Measurements from ENCODE around the gene ASIC2. TPM values are rescaled to one million over a fixed set of nuclear protein-coding genes. Genes with fewer than 3 reads are reported as not detected.

Gene ASIC2
- total RNA-seq, 1 donor from 2014 or later = not detected

- no peak overlapping the region for H3K27ac Mint-ChIP-seq
- H3K9me3 Mint-ChIP-seq = no peaks in the 10 kb centered on the region
- H3K4me3 Mint-ChIP-seq = no peak overlapping the region
- peak; percentile 78 for DNase-seq
- no peaks in the 10 kb centered on the region for H3K4me1 Mint-ChIP-seq
- intact Hi-C loops (cut with micrococcal nuclease) = no loop called here
- no peaks in the 10 kb centered on the region for H3K36me3 Mint-ChIP-seq (ENCODE audit: low read depth)
- peaks cover 1% of the 10 kb centered on the region for H3K27me3 Mint-ChIP-seq
Measured at GRCh38 chr17:33049781-33050414, 243.2 kb downstream of the ASIC2 start.

DNA sequence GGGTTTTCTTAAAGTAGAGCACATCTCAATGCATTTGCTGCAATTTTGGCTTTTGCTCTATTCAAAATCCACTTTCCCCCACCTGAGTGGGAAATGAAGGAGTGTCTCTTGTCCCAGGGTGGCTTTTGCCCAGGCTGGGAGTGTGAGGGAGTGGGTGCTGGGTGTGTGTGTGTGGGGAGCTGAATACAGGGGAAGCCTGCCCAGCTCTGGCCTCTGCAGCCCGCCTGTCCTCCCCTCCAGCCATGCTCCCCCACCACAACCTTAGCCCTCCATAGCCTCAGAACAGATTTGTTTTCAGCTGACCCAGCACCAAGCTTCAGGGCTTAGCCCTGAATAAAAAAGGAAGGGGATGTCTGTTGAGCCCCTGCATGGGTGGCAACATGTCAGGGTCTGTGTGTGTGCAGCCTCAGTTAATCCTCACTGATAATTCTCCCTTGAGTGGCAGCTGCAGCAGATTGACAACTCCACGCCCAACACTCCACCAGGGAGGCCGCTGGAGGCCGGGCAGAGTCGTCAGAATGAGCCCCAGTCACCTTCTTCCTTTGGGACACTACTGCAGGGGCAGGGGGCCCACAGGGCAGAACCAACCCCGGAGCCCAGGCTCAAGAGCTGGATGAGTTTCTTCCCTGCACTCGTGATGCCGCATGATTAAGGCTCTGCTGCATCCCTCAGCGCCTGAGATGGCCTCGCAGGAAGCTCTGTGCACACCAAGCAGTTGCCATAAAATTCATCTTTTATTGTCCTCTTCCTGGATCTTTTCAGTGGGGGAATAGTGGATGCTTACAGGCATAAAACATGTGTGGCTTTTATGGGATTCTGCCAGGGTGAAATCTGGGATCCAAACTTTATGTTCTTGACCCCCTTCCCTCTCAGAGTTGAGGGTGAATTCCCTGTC is 246.5 kb downstream of the ASIC2 start:
- intact Hi-C loops (cut with micrococcal nuclease) = no loop called here
- DNase-seq = no peak
- no peaks in the 10 kb centered on the region for H3K9me3 Mint-ChIP-seq
- H3K27ac Mint-ChIP-seq = no peak overlapping the region
- H3K4me1 Mint-ChIP-seq = no peaks in the 10 kb centered on the region
- H3K36me3 Mint-ChIP-seq (ENCODE audit: low read depth) = no peaks in the 10 kb centered on the region
- H3K4me3 Mint-ChIP-seq = no peak overlapping the region
- H3K27me3 Mint-ChIP-seq = no peaks in the 10 kb centered on the region

DNA sequence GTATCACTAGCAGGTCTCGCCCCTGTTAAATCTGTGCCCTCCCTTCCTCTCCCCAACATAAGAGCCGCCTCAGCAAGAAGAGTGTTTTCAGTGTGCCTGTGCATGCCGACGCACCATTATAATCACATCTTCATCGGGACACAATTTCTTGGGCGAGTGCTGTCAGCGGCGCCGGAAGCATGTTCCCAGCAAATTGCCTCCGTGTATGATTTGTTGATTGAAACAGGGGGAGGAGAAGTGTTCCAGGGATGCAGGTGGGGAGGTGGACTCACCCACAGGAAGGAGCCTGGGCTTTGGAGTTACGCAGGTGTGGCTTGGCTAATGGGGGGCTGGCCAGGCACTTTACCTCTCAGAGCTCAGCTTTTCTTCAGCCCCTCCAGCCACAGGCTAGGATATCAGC is 247.9 kb downstream of the ASIC2 start:
- H3K4me1 Mint-ChIP-seq = no peaks in the 10 kb centered on the region
- no peaks in the 10 kb centered on the region for H3K9me3 Mint-ChIP-seq
- no peaks in the 10 kb centered on the region for H3K36me3 Mint-ChIP-seq (ENCODE audit: low read depth)
- intact Hi-C loops (cut with micrococcal nuclease) = no loop called here
- H3K27me3 Mint-ChIP-seq = no peaks in the 10 kb centered on the region
- no peak overlapping the region for H3K27ac Mint-ChIP-seq
- DNase-seq = no peak
- no peak overlapping the region for H3K4me3 Mint-ChIP-seq

- Mint-ChIP-seq H3K36me3 (ENCODE audit: low read depth) (no peaks in the 10 kb centered on the region), H3K27ac (no peak overlapping the region), H3K27me3 (no peaks in the 10 kb centered on the region), H3K9me3 (no peaks in the 10 kb centered on the region), H3K4me3 (no peak overlapping the region), H3K4me1 (no peaks in the 10 kb centered on the region)
- DNase-seq = no peak
- intact Hi-C loops (cut with micrococcal nuclease) = no loop called here
Measured at GRCh38 chr17:33044771-33045170, 248.3 kb downstream of the ASIC2 start.

- H3K4me3 Mint-ChIP-seq = no peak overlapping the region
- H3K4me1 Mint-ChIP-seq = no peaks in the 10 kb centered on the region
- H3K27ac Mint-ChIP-seq = no peak overlapping the region
- no peaks in the 10 kb centered on the region for H3K9me3 Mint-ChIP-seq
- intact Hi-C loops (cut with micrococcal nuclease) = no loop called here
- DNase-seq = no peak
- H3K36me3 Mint-ChIP-seq (ENCODE audit: low read depth) = no peaks in the 10 kb centered on the region
- H3K27me3 Mint-ChIP-seq = peaks cover 9% of the 10 kb centered on the region
Measured at GRCh38 chr17:33040461-33040860, 252.6 kb downstream of the ASIC2 start.

DNA sequence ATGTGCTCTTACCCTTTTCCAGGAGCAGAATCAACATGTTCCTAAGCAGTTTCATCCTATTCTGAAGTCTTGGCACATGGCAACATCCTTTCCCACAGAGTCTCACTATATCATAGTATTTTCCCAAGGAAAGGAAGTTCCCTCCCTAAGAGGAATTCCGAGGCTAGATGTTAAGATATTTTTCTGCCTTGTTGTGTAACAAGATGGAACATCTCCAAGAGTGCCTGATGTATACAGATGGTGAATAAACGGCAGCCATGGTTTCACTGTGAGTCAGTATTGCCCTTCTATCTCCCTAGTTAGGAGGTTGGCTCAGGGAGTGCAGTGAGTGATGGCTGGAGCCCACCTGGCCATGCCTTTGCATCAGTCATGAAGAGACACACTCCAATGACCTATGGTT is 253.2 kb downstream of the ASIC2 start:
- Mint-ChIP-seq H3K27ac (no peak overlapping the region), H3K4me1 (no peaks in the 10 kb centered on the region), H3K4me3 (no peak overlapping the region), H3K9me3 (no peaks in the 10 kb centered on the region), H3K27me3 (peaks cover 13% of the 10 kb centered on the region), H3K36me3 (ENCODE audit: low read depth) (no peaks in the 10 kb centered on the region)
- intact Hi-C loops (cut with micrococcal nuclease) = no loop called here
- DNase-seq = no peak

- no peaks in the 10 kb centered on the region for H3K4me1 Mint-ChIP-seq
- no peaks in the 10 kb centered on the region for H3K9me3 Mint-ChIP-seq
- H3K27me3 Mint-ChIP-seq = peaks cover 17% of the 10 kb centered on the region
- intact Hi-C loops (cut with micrococcal nuclease) = no loop called here
- H3K4me3 Mint-ChIP-seq = no peak overlapping the region
- H3K36me3 Mint-ChIP-seq (ENCODE audit: low read depth) = no peaks in the 10 kb centered on the region
- H3K27ac Mint-ChIP-seq = no peak overlapping the region
- peak; percentile 71 for DNase-seq
Measured at GRCh38 chr17:33038740-33039139, 254.4 kb downstream of the ASIC2 start.

DNA sequence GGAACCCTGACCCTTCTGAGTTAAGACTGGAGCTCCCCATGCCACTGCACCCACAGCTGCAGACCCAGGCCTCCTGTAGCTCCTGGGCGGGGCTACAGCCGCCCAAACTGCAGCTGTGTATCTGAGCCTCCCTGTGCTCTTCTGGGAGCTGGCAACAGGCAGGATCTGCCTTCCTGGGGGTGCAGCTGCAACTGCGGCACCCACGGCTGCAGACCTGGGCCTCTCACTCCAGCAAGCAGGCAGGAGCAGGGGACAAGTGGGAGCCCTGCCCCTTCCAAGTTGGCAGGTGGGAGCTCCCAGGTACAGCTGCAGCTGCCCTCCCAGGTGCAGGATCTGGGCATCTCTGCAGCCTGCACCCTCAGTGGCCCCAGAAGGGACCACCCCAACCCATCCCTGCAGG is 259.9 kb downstream of the ASIC2 start:
- Mint-ChIP-seq H3K36me3 (ENCODE audit: low read depth) (no peaks in the 10 kb centered on the region), H3K27ac (no peak overlapping the region), H3K9me3 (no peaks in the 10 kb centered on the region), H3K4me1 (no peaks in the 10 kb centered on the region), H3K4me3 (no peak overlapping the region), H3K27me3 (peaks cover 23% of the 10 kb centered on the region)
- no peak for DNase-seq
- intact Hi-C loops (cut with micrococcal nuclease) = no loop called here

DNA sequence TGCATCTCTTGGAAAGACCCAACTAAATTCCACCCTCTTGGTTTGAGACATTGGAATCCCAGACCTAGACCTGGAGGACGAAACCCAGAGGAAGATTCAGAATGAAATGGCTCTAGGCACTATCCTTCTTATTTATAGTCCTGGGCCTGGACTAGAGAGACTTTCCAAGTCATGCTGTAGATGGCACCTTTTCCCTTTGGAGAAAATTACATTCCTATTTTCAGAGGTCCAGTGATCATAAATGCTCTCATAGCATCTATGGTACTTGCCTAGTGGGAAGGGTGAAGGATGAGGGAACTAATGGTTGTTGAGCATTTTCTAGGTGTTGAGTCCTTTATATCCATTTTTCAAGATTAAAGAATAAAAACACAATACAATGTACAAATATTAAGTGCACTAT is 264.3 kb downstream of the ASIC2 start:
- Mint-ChIP-seq H3K4me1 (no peaks in the 10 kb centered on the region), H3K36me3 (ENCODE audit: low read depth) (no peaks in the 10 kb centered on the region), H3K9me3 (no peaks in the 10 kb centered on the region), H3K27ac (no peak overlapping the region), H3K4me3 (no peak overlapping the region), H3K27me3 (peaks cover 15% of the 10 kb centered on the region)
- intact Hi-C loops (cut with micrococcal nuclease) = no loop called here
- no peak for DNase-seq

DNA sequence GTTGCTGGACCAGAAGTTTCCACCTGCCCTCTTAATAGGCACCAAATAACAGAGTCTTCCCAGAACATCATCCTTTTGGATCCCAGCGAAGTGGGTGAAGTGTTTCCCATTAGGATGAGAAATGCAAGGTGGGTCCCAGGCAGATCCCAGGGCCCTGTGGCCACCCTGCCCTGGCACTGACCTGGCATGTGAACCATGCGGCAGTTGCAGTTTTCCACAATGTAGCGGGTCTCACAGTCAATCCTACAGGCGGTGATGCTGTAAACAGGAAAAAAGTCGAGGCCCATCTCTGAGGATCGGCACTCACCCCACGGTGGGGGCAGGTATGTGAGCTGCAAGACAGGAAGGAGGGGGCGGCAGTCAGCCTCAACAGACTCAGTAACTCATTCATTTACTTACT is 265.0 kb downstream of the ASIC2 start:
- Mint-ChIP-seq H3K36me3 (ENCODE audit: low read depth) (no peaks in the 10 kb centered on the region), H3K4me3 (no peak overlapping the region), H3K9me3 (no peaks in the 10 kb centered on the region), H3K27ac (no peak overlapping the region), H3K4me1 (no peaks in the 10 kb centered on the region), H3K27me3 (peaks cover 15% of the 10 kb centered on the region)
- DNase-seq = no peak
- intact Hi-C loops (cut with micrococcal nuclease) = no loop called here

GRCh38 chr17:33024688-33025486 is 268.2 kb downstream of the ASIC2 start:
- H3K9me3 Mint-ChIP-seq = no peaks in the 10 kb centered on the region
- DNase-seq = no peak
- no peaks in the 10 kb centered on the region for H3K36me3 Mint-ChIP-seq (ENCODE audit: low read depth)
- no peaks in the 10 kb centered on the region for H3K4me1 Mint-ChIP-seq
- peaks cover 8% of the 10 kb centered on the region for H3K27me3 Mint-ChIP-seq
- intact Hi-C loops (cut with micrococcal nuclease) = no loop called here
- H3K27ac Mint-ChIP-seq = no peak overlapping the region
- H3K4me3 Mint-ChIP-seq = no peak overlapping the region

DNA sequence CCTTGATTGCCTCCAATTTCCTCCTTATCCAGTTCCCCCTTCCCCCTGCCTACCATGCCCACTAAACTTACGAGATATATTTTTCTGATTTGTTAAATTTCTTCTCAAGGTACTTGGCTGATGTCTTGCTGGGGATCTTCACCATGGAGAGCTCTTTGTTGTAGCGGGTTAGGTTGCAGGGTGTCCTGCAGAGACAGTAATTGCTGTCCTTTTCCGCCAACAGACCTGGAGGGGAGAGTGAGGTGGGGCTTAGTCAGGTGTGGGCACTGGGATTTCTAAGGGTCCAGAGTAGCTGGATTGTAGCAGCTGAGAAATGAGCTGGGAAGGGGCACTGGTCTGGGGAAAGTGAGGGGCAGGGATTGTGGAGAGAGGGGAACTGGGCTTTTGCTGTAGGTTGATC is 269.3 kb downstream of the ASIC2 start:
- Mint-ChIP-seq H3K4me3 (no peak overlapping the region), H3K9me3 (no peaks in the 10 kb centered on the region)
- intact Hi-C loops (cut with micrococcal nuclease) = no loop called here

DNA sequence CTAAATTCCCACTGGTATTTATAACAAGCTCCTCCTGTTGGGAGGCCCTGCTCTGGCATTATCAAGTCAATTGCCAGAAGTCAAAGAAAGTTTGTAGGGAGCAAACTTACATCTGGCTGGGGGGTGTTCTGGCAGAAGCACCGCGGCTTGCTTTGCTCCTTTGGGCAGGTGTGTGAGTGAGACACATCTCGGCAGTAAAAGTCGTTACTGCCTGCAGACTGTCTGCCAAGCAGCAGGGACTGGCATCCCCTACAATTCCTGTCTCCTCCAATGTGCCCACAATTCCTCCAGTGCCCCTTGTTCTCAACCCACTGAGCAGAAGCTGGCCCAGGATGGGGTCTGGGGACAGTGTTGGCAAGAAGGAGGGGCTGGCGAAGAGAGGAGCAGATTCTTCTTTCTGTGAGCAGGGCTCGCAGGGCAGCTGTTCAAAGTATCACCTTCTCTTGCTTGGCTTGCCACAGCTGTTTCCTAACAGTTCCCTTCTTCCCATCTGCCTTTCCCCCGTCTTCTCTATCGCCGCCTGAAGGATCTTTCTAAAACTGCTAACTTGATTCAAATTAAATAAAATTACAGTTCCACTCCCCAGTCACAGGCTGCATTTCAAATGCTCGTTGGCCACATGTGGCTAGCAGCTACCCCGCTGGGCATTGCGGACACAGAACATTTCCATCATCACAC is 271.2 kb downstream of the ASIC2 start:
- Mint-ChIP-seq H3K27ac (no peak overlapping the region), H3K4me1 (no peaks in the 10 kb centered on the region), H3K9me3 (no peaks in the 10 kb centered on the region), H3K36me3 (ENCODE audit: low read depth) (no peaks in the 10 kb centered on the region), H3K27me3 (peaks cover 8% of the 10 kb centered on the region), H3K4me3 (no peak overlapping the region)
- DNase-seq = no peak
- intact Hi-C loops (cut with micrococcal nuclease) = no loop called here

More for the DNA sequence above, 269.3 kb downstream of the ASIC2 start:
- Mint-ChIP-seq H3K27ac (no peak overlapping the region), H3K4me1 (no peaks in the 10 kb centered on the region), H3K27me3 (peaks cover 8% of the 10 kb centered on the region), H3K36me3 (ENCODE audit: low read depth) (no peaks in the 10 kb centered on the region)
- no peak for DNase-seq
